ENCODE measurements around the gene COG7.

DNA sequence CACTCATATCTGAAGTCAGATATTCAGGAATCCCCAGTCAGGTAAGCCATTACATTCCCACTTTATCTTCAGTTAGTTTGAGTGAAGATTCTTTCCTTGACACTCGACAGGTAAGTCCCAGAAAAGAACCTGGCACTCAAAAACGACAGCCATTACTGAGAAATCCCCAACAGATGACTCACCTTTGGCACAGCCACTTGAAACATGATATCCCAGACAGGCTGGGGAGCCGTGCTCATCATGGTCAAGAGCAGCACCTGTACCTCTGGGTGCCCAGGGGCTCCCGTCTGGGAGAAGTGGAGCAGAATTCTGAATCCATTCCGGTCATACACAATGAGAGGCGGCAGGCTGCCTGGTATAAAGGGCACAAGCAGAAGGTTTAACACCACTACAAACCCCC lies 16.8 kb upstream of the COG7 start:
- TF ChIP-seq EZH2phosphoT487 (IDR thresholded peaks at IDR 0.05; ENCODE audit: low read depth), result no peak
- TF ChIP-seq, protein P1, sequence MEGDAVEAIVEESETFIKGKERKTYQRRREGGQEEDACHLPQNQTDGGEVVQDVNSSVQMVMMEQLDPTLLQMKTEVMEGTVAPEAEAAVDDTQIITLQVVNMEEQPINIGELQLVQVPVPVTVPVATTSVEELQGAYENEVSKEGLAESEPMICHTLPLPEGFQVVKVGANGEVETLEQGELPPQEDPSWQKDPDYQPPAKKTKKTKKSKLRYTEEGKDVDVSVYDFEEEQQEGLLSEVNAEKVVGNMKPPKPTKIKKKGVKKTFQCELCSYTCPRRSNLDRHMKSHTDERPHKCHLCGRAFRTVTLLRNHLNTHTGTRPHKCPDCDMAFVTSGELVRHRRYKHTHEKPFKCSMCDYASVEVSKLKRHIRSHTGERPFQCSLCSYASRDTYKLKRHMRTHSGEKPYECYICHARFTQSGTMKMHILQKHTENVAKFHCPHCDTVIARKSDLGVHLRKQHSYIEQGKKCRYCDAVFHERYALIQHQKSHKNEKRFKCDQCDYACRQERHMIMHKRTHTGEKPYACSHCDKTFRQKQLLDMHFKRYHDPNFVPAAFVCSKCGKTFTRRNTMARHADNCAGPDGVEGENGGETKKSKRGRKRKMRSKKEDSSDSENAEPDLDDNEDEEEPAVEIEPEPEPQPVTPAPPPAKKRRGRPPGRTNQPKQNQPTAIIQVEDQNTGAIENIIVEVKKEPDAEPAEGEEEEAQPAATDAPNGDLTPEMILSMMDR (IDR thresholded peaks at IDR 0.05; ENCODE audit: low read depth, low read length), result no peak
